ENCODE measurements around the gene SNW1. TPM values are rescaled to one million over a fixed set of nuclear protein-coding genes. Genes with fewer than 3 reads are reported as not detected.
"Not testable (repeated sequence)": the region's sequence is repeated elsewhere in the genome, so short reads cannot be mapped to it uniquely, and the experiment has no call there.

The SNW1 gene
- polyA plus RNA-seq, 1 donor from 2014 or later: 81.2 TPM

DNA sequence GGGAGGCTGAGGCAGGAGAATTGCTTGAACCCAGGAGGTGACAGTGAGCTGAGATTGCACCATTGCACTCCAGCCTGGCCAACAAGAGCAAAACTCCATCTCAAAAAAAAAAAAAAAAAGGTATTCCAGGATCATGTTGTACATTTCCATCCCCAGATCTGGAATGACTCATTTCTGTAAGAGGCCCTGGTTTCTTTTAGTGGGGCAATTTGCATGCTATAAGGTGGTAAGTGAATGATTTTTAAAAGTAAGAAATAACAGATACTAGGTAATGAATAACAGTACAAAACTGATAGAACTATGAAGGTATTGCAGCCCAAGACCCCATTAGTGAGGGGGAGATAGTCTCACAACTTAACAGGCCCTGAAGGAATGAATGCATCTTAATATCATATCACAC is 21.2 kb upstream of the SNW1 start:
- no peak for TF ChIP-seq CTCF (IDR thresholded peaks at IDR 0.05; ENCODE audit: poor library complexity, severe bottlenecking)
- no peak for TF ChIP-seq POLR2AphosphoS5 (IDR thresholded peaks at IDR 0.05)
- no peak for TF ChIP-seq EZH2 (IDR thresholded peaks at IDR 0.05; ENCODE audit: borderline replicate concordance, insufficient read depth, low read length, poor library complexity, severe bottlenecking)
- no peak for TF ChIP-seq EP300 (conservative IDR thresholded peaks at IDR 0.05; ENCODE audit: poor library complexity, severe bottlenecking)
- no peak for TF ChIP-seq RAD21 (conservative IDR thresholded peaks at IDR 0.05)
- no peak for TF ChIP-seq MXI1 (conservative IDR thresholded peaks at IDR 0.05; ENCODE audit: poor library complexity, severe bottlenecking)
- no peak for TF ChIP-seq SMC3 (conservative IDR thresholded peaks at IDR 0.05; ENCODE audit: poor library complexity)
- TF ChIP-seq TAF1 (IDR thresholded peaks at IDR 0.05; ENCODE audit: low read depth): no peak
- Histone ChIP-seq H3K4me2 (ENCODE audit: low read length) (no peak overlapping the region), H2AFZ (ENCODE audit: low read depth, low read length) (no peak overlapping the region), H3K9me2 (ENCODE audit: insufficient read depth, low read length) (no peaks in the 10 kb centered on the region), H3K27ac (ENCODE audit: low read length) (no peak overlapping the region), H3K79me2 (replicated peaks; ENCODE audit: insufficient read depth, low read length) (no peaks in the 10 kb centered on the region), H3F3A (ENCODE audit: insufficient read depth, low read length, poor library complexity, severe bottlenecking) (no peaks in the 10 kb centered on the region), H3K36me3 (ENCODE audit: insufficient read depth, low read length) (no peaks in the 10 kb centered on the region), H3K4me3 (ENCODE audit: low read length) (no peak overlapping the region), H3K9me3 (ENCODE audit: low read length) (no peaks in the 10 kb centered on the region), H4K20me1 (ENCODE audit: insufficient read depth) (no peaks in the 10 kb centered on the region), H3K27me3 (ENCODE audit: insufficient read depth, low read depth, low read length) (no peaks in the 10 kb centered on the region), H3K9ac (ENCODE audit: low read length) (no peak overlapping the region)

DNA sequence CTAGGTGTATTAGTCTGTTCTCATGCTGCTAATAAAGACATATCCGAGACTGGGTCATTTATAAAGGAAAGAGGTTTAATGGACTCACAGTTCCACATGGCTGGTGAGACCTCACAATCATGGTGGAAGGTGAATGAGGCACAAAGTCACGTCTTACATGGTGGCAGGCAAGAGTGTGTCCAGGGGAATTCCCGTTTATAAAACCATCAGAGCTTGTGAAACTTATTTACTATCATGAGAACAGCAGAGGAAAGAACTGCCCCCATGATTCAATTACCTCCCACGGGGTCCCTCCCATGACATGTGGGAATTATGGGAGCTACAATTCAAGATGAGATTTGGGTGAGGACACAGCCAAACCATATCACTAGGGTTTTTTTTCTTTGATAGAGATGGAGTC is 13.0 kb upstream of the SNW1 start:
- not testable (repeated sequence) for H3K4me3 ChIP-seq (ENCODE audit: low read length); H3K79me2 ChIP-seq (replicated peaks; ENCODE audit: insufficient read depth, low read length); H4K20me1 ChIP-seq (ENCODE audit: insufficient read depth); H3K4me2 ChIP-seq (ENCODE audit: low read length); H3K9me3 ChIP-seq (ENCODE audit: low read length); H3K9ac ChIP-seq (ENCODE audit: low read length); H3K27ac ChIP-seq (ENCODE audit: low read length); H3F3A ChIP-seq (ENCODE audit: insufficient read depth, low read length, poor library complexity, severe bottlenecking); H3K27me3 ChIP-seq (ENCODE audit: insufficient read depth, low read depth, low read length); H3K9me2 ChIP-seq (ENCODE audit: insufficient read depth, low read length); H3K36me3 ChIP-seq (ENCODE audit: insufficient read depth, low read length); H2AFZ ChIP-seq (ENCODE audit: low read depth, low read length)

DNA sequence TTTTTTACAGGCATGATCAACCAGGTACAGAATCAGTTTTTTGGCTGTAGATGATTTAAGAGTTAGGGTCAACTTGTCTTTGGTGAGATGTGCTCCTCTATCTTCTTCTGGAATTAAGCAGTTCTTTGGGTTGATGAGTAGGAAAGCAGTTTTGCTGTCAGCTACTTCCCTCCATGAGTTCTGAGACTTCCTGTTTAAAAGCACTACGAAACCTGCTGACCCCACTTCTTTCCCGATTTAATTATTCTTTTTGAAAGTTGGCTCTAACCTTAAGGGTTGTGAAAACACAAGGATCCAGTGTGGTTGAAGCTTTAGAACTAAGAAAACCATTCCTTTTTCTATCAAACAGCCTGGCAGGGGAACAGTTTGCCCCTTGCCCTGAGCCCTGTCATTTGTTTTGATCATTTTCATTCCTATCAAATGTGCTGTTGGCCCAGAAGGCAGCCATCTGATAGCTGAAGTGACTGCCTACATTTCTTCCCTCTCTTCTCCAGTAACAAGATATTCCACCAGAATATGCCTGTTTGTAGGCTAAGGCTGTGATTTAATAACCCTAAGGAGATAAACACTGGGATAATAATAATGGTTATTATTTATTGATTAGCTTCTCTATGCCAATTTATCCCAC is 7.6 kb upstream of the SNW1 start:
- not testable (repeated sequence) for H3K36me3 ChIP-seq (ENCODE audit: insufficient read depth, low read length); H3K9me2 ChIP-seq (ENCODE audit: insufficient read depth, low read length); H3K9me3 ChIP-seq (ENCODE audit: low read length); H3K27ac ChIP-seq (ENCODE audit: low read length); H4K20me1 ChIP-seq (ENCODE audit: insufficient read depth); H2AFZ ChIP-seq (ENCODE audit: low read depth, low read length); H3K79me2 ChIP-seq (replicated peaks; ENCODE audit: insufficient read depth, low read length); H3K4me3 ChIP-seq (ENCODE audit: low read length); H3K4me2 ChIP-seq (ENCODE audit: low read length); H3K9ac ChIP-seq (ENCODE audit: low read length); H3F3A ChIP-seq (ENCODE audit: insufficient read depth, low read length, poor library complexity, severe bottlenecking); H3K27me3 ChIP-seq (ENCODE audit: insufficient read depth, low read depth, low read length)

DNA sequence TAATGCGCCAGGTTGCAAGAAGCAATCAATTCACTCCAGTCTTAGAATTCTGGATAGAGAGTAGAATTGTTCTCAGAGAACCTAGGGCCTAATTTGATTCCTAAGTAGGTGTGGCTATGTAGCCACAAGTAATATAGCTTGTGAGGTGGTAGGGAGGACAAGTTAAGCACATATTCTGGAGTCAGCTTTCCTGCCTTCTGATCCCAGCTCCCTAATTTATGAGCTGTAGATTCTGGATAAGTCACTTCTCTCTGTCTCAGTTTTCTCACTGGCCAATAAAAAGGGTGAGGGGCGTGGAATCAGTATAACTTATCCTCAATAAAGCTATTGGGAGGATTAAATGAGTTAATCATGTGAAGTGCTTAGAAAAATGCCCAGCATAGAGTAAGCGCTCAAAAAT is 3.0 kb upstream of the SNW1 start:
- Histone ChIP-seq H3K79me2 (replicated peaks; ENCODE audit: insufficient read depth, low read length) (peaks cover 12% of the 10 kb centered on the region), H3K4me2 (ENCODE audit: low read length) (no peak overlapping the region), H4K20me1 (ENCODE audit: insufficient read depth) (peaks cover under 1% of the 10 kb centered on the region), H2AFZ (ENCODE audit: low read depth, low read length) (no peak overlapping the region), H3K9me2 (ENCODE audit: insufficient read depth, low read length) (no peaks in the 10 kb centered on the region), H3K4me3 (ENCODE audit: low read length) (no peak overlapping the region), H3K27me3 (ENCODE audit: insufficient read depth, low read depth, low read length) (no peaks in the 10 kb centered on the region), H3F3A (ENCODE audit: insufficient read depth, low read length, poor library complexity, severe bottlenecking) (no peaks in the 10 kb centered on the region), H3K9me3 (ENCODE audit: low read length) (no peaks in the 10 kb centered on the region), H3K36me3 (ENCODE audit: insufficient read depth, low read length) (no peaks in the 10 kb centered on the region), H3K9ac (ENCODE audit: low read length) (no peak overlapping the region), H3K27ac (ENCODE audit: low read length) (no peak overlapping the region)
- no peak for TF ChIP-seq REST (IDR thresholded peaks at IDR 0.05; ENCODE audit: borderline replicate concordance)
- no peak for TF ChIP-seq CTCF (IDR thresholded peaks at IDR 0.05; ENCODE audit: poor library complexity, severe bottlenecking)
- no peak for TF ChIP-seq TAF1 (IDR thresholded peaks at IDR 0.05; ENCODE audit: low read depth)
- TF ChIP-seq EP300 (conservative IDR thresholded peaks at IDR 0.05; ENCODE audit: poor library complexity, severe bottlenecking): no peak
- no peak for TF ChIP-seq RAD21 (conservative IDR thresholded peaks at IDR 0.05)
- no peak for TF ChIP-seq SMC3 (conservative IDR thresholded peaks at IDR 0.05; ENCODE audit: poor library complexity)
- no peak for TF ChIP-seq EZH2 (IDR thresholded peaks at IDR 0.05; ENCODE audit: borderline replicate concordance, insufficient read depth, low read length, poor library complexity, severe bottlenecking)
- TF ChIP-seq MXI1 (conservative IDR thresholded peaks at IDR 0.05; ENCODE audit: poor library complexity, severe bottlenecking): no peak
- TF ChIP-seq POLR2AphosphoS5 (IDR thresholded peaks at IDR 0.05): no peak

Measured in neural cell (in vitro differentiated cells).